NCI-H2227 (cell line): ENCODE results near the gene POLE.

ENCODE experiments used
- DNase-seq: peaks from one replicate; lab custom pipeline; 2025; ENCODE audit not compliant: unreplicated experiment; lab: John Stamatoyannopoulos, UW

Gene POLE

DNA sequence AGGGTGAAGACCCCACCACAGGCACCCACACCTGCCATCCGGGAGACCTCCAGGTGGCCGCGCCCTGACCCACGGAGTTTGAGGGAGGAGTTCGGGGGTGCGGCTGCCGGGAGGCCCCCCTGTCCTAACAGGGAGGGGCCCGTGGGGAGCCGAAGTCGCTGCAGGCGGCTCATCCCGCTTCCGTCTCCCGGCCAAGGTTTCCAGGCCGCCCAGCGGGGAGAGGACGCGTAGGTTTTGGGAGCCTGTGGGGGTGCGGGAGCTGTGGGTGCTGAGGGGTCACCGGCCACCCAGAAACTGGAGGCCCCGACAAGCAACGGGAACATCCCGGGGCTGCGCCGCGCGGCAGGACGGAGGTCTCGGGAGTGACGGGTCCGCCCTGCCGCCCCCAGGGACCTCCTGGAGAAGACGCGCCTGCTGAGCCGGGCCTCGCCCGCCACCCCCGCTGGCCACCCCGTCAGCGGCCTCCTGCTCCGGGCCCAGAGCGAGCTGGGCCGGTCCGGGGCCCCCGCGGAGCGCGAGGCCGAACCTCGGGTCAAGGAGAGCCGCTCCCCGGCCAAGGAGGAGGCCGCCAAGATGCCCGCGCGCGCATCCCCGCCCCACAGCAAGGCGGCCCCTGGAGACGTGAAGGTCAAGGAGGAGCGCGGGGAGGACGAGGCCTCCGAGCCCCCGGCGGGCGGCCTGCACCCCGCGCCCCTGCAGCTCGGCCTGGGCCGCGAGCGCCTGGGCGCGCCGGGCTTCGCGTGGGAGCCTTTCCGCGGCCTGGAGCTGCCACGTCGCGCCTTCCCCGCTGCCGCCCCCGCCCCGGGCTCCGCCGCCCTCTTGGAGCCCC, 104.3 kb downstream of the POLE start:
- no peak for DNase-seq

DNA sequence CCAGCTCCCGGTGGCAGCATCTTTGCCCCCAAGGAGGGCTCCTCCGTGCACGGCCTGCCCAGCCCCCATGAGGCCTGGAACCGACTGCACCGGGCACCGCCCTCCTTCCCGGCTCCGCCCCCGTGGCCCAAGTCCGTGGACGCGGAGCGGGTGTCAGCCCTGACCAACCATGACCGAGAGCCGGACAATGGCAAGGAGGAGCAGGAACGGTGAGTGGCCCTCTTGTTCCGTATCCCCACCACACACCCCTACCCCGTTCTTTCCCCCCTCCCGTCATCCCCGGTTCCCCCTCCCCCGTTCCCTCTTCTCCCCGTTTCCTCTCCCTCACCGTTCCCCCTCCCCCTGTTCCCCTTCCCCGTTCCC, 105.1 kb downstream of the POLE start:
- no peak for DNase-seq

DNA sequence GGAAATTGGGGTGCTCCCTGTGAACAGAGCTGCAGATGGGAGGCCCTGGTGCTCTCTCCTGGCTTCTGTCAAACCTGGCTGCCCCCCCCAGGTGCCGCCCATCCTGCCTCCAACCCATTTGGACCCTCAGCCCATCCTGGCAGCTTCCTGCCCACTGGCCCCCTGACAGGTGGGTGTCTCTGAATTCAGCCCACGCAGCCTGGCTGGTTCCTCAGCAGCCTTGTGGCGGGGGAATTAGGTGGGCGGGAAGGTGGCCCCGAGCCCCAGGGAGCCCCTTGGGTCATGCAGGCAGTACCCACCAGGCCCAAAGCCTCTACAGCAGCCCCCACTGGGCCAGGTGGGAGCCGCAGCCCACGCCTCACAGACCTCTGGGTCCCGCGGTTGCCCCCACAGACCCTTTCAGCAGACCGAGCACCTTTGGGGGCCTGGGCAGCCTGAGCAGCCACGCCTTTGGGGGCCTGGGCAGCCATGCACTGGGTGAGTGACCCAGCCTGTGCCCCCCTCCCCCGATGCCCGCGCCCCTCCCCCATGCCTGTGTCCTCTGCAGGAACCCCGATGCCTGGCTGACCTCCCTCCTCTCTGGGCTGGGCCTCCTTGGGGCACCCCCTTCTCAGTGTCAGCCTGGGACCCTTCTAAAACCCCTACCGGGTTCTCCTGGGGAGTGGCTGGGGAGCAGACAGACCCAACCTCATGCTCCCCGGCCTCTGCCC, 105.6 kb downstream of the POLE start:
- no peak for DNase-seq

- DNase-seq: no peak
These were observed 106.3 kb downstream of the POLE start for GRCh38 chr12:132580701-132581292.

GRCh38 chr12:132579744-132580143, 107.4 kb downstream of the POLE start:
- DNase-seq: no peak

DNA sequence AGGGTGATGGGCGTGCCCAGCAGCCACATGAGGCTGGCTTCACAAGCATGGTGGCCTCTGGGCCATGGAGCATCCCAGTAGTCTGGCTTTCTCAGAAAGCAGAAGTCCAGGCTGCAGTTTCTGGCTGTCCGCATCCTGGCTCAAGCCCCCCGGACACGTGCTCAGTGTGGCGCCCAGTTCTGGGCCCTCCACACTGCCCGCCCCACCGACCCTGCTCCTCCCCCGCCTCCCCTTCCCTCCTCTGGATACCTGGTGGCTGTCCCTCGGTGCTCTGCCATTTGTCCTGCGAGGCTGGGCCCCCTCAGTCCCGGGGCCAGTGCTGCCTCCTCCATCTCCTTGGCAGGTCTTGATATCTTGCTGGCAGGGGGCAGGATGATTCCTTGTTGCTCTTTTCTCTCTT, 108.3 kb downstream of the POLE start:
- DNase-seq: no peak

GRCh38 chr12:132578118-132578517, 109.0 kb downstream of the POLE start:
- no peak for DNase-seq

GRCh38 chr12:132577191-132577920, 109.8 kb downstream of the POLE start:
- no peak for DNase-seq

GRCh38 chr12:132576701-132577100, 110.4 kb downstream of the POLE start:
- no peak for DNase-seq

DNA sequence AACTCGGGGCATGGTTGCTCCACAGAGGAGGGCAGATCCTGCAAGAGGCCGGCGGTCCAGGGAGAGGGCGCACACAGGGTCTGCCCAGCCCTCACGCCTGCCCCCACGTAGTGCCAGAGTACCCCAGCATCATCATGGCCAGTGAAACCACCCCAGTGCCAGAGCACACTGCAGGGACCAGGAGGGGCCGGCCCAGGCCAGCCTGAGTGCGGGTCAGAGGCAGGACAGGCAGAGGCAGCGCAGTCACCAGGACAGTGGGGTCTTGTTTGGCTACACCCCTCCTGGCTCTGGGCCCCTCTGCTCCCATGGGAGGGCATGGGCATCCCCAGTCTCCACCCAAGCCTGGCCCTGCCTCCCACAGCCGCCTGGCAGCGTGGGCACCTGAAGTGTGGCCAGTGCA, 111.5 kb downstream of the POLE start:
- no peak for DNase-seq

DNA sequence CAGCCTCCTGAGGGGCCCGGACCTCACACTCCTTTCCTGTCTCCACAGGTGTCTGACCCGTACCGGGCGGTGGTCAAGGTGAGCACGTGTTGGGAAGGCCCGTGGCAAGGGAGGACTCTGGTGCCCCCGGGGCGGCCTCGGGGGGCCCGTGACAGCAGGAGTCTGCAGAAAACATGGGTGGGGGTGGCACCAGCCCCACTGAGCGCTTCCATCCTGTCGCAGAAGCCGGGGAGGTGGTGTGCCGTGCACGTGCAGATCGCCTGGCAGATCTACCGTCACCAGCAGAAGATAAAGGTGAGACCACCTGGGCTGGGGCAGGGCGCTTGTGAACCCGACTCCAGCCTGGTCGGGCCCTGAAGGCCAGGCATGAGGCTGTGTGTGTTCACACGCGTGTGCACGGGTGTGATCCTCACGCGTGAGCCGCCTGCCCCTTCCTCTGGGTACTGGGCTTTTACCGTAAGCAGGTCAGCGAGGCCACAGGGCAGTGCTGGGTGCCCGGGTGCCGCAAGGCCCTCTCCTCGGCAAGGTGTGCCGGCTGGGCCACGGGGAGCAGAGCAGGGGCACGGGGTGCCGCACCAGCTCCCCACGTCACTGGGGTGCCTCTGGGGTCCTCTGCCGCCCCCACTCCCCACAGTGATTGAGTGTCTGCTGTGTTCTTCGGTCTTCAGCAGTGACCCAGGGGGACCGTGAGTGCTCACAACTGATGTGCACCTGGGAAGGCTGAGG, 112.7 kb downstream of the POLE start:
- DNase-seq: no peak
